ENCODE data around the gene MUC5B. TPM values are rescaled to one million over a fixed set of nuclear protein-coding genes. Genes with fewer than 3 reads are reported as not detected.

MUC5B gene
- total and polyA plus RNA-seq, 11 donors: 0.01 TPM; not detected in 10

DNA sequence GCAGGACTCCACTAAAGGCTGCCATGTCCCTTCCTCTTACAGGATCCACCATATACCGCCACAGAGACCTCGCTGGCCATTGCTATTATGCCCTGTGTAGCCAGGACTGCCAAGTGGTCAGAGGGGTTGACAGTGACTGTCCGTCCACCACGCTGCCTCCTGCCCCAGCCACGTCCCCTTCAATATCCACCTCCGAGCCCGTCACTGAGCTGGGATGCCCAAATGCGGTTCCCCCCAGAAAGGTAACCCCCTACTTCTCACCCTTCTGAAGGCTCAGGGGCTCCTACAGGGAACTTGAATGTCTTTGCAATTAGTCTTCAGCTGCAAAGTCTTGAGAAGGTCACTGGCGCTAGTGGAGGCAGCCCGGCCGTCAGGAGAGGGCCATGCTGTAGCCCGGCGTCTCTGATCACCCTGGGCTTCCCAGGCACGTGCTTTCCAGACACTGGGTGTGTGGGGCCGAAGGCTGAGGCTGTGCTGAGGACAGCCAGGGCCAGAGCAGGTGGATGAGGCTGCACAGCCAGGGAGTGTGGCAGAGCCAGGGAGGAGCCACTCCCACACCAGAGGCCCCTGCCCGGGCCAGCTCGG lies 30.0 kb upstream of the MUC5B start:
- Histone ChIP-seq H3K27ac (no peak overlapping the region), H3K36me3 (no peaks in the 10 kb centered on the region), H3K27me3 (peaks cover 1 to 27% (median 7%) of the 10 kb centered on the region in 9 donors), H3K4me1 (no peaks in the 10 kb centered on the region), H3K9me3 (no peaks in the 10 kb centered on the region), H3K4me3 (no peak overlapping the region)
- peak in 1 of 5 donors; percentile 21 for DNase-seq
- TF ChIP-seq, protein P1, sequence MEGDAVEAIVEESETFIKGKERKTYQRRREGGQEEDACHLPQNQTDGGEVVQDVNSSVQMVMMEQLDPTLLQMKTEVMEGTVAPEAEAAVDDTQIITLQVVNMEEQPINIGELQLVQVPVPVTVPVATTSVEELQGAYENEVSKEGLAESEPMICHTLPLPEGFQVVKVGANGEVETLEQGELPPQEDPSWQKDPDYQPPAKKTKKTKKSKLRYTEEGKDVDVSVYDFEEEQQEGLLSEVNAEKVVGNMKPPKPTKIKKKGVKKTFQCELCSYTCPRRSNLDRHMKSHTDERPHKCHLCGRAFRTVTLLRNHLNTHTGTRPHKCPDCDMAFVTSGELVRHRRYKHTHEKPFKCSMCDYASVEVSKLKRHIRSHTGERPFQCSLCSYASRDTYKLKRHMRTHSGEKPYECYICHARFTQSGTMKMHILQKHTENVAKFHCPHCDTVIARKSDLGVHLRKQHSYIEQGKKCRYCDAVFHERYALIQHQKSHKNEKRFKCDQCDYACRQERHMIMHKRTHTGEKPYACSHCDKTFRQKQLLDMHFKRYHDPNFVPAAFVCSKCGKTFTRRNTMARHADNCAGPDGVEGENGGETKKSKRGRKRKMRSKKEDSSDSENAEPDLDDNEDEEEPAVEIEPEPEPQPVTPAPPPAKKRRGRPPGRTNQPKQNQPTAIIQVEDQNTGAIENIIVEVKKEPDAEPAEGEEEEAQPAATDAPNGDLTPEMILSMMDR (IDR thresholded peaks at IDR 0.05): no peak
- TF ChIP-seq POLR2A (IDR thresholded peaks at IDR 0.05): no peak
- intact Hi-C loops (cut with DNase I): no loop called here
- peak in 1 of 4 donors; percentile 17 for ATAC-seq
- WGBS, 4 donors: 82 to 86% (median 85%) methylated on average over 13 to 17 of the region's 17 CpGs

DNA sequence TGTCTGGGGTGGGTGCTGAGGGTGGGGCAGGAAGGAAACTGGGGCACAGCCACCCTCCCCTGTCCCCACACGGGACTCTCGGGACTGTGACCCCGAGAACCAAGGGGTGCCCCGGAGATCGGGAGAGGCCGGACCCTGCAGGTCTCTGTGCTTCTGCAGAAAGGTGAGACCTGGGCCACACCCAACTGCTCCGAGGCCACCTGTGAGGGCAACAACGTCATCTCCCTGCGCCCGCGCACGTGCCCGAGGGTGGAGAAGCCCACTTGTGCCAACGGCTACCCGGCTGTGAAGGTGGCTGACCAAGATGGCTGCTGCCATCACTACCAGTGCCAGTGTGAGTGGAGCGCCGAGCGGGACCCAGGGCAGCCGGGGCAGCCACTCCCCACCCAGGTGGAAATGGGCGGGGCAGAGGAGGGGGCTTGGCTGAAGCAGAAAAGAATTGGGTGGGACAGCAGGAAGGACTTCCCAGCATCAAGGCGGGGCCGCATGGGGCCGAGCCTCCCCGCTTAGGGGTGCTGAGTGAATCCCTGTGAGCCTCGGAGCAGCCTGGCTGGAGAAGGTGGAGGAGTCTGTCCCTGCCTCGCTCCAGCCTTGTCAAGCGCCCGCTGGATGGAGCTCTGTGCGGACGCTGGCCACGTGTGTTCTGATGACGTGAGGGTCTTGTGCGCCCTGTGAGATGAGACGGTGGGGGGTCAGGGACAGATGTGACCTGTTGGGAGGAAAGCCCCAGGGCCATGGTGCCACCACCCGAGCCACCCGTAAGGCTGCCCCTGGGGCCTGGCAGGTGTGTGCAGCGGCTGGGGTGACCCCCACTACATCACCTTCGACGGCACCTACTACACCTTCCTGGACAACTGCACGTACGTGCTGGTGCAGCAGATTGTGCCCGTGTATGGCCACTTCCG lies 29.3 kb upstream of the MUC5B start:
- peak in 2 of 5 donors; percentile 14 to 56 for DNase-seq
- H3K27me3 ChIP-seq: peaks cover 3 to 34% (median 12%) of the 10 kb centered on the region in 9 donors
- WGBS, 4 donors: 87 to 90% (median 89%) methylated on average over 36 to 43 of the region's 43 CpGs
- TF ChIP-seq, protein P1 (IDR thresholded peaks at IDR 0.05): no peak
- no peak for TF ChIP-seq POLR2A (IDR thresholded peaks at IDR 0.05)
- no peak for ATAC-seq
- H3K4me3 ChIP-seq: no peak overlapping the region
- H3K4me1 ChIP-seq: no peaks in the 10 kb centered on the region
- intact Hi-C loops (cut with DNase I): no loop called here
- no peaks in the 10 kb centered on the region for H3K36me3 ChIP-seq
- H3K9me3 ChIP-seq: no peaks in the 10 kb centered on the region
- H3K27ac ChIP-seq: no peak overlapping the region

DNA sequence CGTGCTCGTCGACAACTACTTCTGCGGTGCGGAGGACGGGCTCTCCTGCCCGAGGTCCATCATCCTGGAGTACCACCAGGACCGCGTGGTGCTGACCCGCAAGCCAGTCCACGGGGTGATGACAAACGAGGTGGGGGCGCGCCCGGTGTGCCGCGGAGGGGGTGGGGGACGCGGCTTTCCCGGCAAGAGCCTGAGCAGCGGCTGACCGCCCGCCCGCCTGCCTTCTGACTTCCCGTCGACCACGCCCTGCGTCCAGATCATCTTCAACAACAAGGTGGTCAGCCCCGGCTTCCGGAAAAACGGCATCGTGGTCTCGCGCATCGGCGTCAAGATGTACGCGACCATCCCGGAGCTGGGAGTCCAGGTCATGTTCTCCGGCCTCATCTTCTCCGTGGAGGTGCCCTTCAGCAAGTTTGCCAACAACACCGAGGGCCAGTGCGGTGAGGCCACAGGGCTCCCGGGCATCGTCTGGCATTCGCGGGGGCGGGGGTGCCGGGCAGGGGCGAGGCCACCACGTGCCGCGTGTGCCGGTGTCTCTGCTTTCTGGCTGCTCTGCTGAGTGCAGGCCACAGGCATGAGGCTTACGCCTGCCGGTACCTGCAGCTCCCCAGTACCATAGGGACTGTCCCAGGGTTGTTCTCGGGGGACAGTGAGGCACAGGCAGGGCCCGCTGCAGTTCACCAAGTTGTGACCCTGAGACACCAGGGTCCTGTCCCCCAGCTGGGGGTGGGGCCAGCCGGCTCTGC lies 28.5 kb upstream of the MUC5B start:
- Histone ChIP-seq H3K27ac (no peak overlapping the region), H3K4me1 (no peaks in the 10 kb centered on the region), H3K36me3 (no peaks in the 10 kb centered on the region), H3K9me3 (no peaks in the 10 kb centered on the region), H3K27me3 (peaks cover 3 to 35% (median 18%) of the 10 kb centered on the region in 9 donors), H3K4me3 (no peak overlapping the region)
- DNase-seq (peak in 2 of 5 donors; percentile 15 to 60), ATAC-seq (no peak)
- TF ChIP-seq, protein P1 (IDR thresholded peaks at IDR 0.05): no peak
- TF ChIP-seq POLR2A (IDR thresholded peaks at IDR 0.05): no peak
- intact Hi-C loops (cut with DNase I): no loop called here
- 95 to 96% (median 95%) methylated on average over 53 to 59 of the region's 59 CpGs for WGBS, 4 donors

Data from heart left ventricle (tissue), 16 donors.